ENCODE measurements around the gene PALLD. TPM values are rescaled to one million over a fixed set of nuclear protein-coding genes. Genes with fewer than 3 reads are reported as not detected.
A peak's percentile ranks its signal among the peaks of the same experiment; 100 is the strongest.

Gene PALLD
- total RNA-seq, 1 donor from 2014 or later, result 204 TPM

GRCh38 chr4:168759321-168759720 is 262.5 kb downstream of the PALLD start:
- no peak overlapping the region for H3K4me3 ChIP-seq
- intact Hi-C loops (cut with DNase I), result no loop called here
- no peaks in the 10 kb centered on the region for H3K9me3 ChIP-seq
- no peak for TF ChIP-seq CTCF (IDR thresholded peaks at IDR 0.05)
- no peaks in the 10 kb centered on the region for H3K36me3 ChIP-seq
- peak overlapping the region in 1 of 2 donors; percentile 47 for H3K27ac ChIP-seq
- no peaks in the 10 kb centered on the region for H3K4me1 ChIP-seq
- no peak for DNase-seq (ENCODE audit: low spot score in 2 of 2)
- no peaks in the 10 kb centered on the region for H3K27me3 ChIP-seq

GRCh38 chr4:168759959-168760527 is 263.2 kb downstream of the PALLD start:
- TF ChIP-seq CTCF (IDR thresholded peaks at IDR 0.05), result no peak
- Histone ChIP-seq H3K9me3 (no peaks in the 10 kb centered on the region), H3K36me3 (no peaks in the 10 kb centered on the region), H3K27ac (peak overlapping the region in 1 of 2 donors; percentile 47), H3K4me3 (no peak overlapping the region), H3K27me3 (no peaks in the 10 kb centered on the region), H3K4me1 (peaks cover 0 to under 1% of the 10 kb centered on the region in 2 donors)
- no peak for DNase-seq (ENCODE audit: low spot score in 2 of 2)
- intact Hi-C loops (cut with DNase I), result no loop called here

- H3K27ac ChIP-seq, result no peak overlapping the region
- no peak overlapping the region for H3K4me3 ChIP-seq
- H3K9me3 ChIP-seq, result no peaks in the 10 kb centered on the region
- no peak for TF ChIP-seq CTCF (IDR thresholded peaks at IDR 0.05)
- DNase-seq (ENCODE audit: low spot score in 2 of 2), result no peak
- H3K4me1 ChIP-seq, result peaks cover 0 to 11% of the 10 kb centered on the region in 2 donors
- H3K36me3 ChIP-seq, result no peaks in the 10 kb centered on the region
- intact Hi-C loops (cut with DNase I), result no loop called here
- no peaks in the 10 kb centered on the region for H3K27me3 ChIP-seq
Measured at GRCh38 chr4:168761066-168761465, 264.2 kb downstream of the PALLD start.

- H3K36me3 ChIP-seq, result no peaks in the 10 kb centered on the region
- peak overlapping the region; percentile 82 to 90 for H3K27ac ChIP-seq
- no peak for DNase-seq (ENCODE audit: low spot score in 2 of 2)
- peaks cover 0 to 42% of the 10 kb centered on the region in 2 donors for H3K4me1 ChIP-seq
- intact Hi-C loops (cut with DNase I), result loop anchor here (5.0 kb wide), 1 partner anchor 48 kb away; no protein-coding TSS in a partner anchor
- TF ChIP-seq CTCF (IDR thresholded peaks at IDR 0.05), result no peak
- no peaks in the 10 kb centered on the region for H3K27me3 ChIP-seq
- H3K4me3 ChIP-seq, result no peak overlapping the region
- no peaks in the 10 kb centered on the region for H3K9me3 ChIP-seq
Measured at GRCh38 chr4:168765322-168765721, 268.5 kb downstream of the PALLD start.

- Histone ChIP-seq H3K9me3 (no peaks in the 10 kb centered on the region), H3K36me3 (no peaks in the 10 kb centered on the region), H3K27ac (peak overlapping the region; percentile 82 to 90), H3K4me3 (no peak overlapping the region), H3K4me1 (peaks cover 0 to 46% of the 10 kb centered on the region in 2 donors), H3K27me3 (no peaks in the 10 kb centered on the region)
- TF ChIP-seq CTCF (IDR thresholded peaks at IDR 0.05), result no peak
- intact Hi-C loops (cut with DNase I), result loop anchor here (2.0 to 5.0 kb wide), 2 partner anchors 48 to 67 kb away; no protein-coding TSS in a partner anchor
- DNase-seq (ENCODE audit: low spot score in 2 of 2), result peak in 1 of 2 donors; percentile 82
Measured at GRCh38 chr4:168765726-168766125, 268.9 kb downstream of the PALLD start.
